WERI-Rb-1 (cell line): ENCODE data around the gene RHOG.
A peak's percentile ranks its signal among the peaks of the same experiment; 100 is the strongest.

ENCODE experiments used
- DNase-seq: peaks from one replicate; pipeline ENCODE4 v3.0.0-alpha.2; 2020
- H3K27ac ChIP-seq: fragments of 250-450 bp; sonication (Bioruptor Pico); 2 replicates; pipeline ENCODE4 v1.5.1; 2020; ENCODE audit warnings: mild to moderate bottlenecking, moderate library complexity
- H3K27me3 ChIP-seq: fragments of 250-450 bp; sonication (Bioruptor Pico); 2 replicates; pipeline ENCODE4 v1.5.1; 2021; ENCODE audit warnings: mild to moderate bottlenecking, low read depth, moderate library complexity; ENCODE audit not compliant: insufficient read depth, severe bottlenecking
- H3K36me3 ChIP-seq: fragments of 250-450 bp; sonication (Bioruptor Pico); 2 replicates; pipeline ENCODE4 v1.5.1; 2020; ENCODE audit warnings: mild to moderate bottlenecking, moderate library complexity
- H3K4me3 ChIP-seq: 2 replicates; pipeline ENCODE4 v1.5.1; 2011; ENCODE audit warnings: low read depth, mild to moderate bottlenecking, control low read depth, low read length
- H3K9me3 ChIP-seq: fragments of 250-450 bp; sonication (Bioruptor Pico); 2 replicates; pipeline ENCODE4 v1.5.1; 2021; ENCODE audit warnings: mild to moderate bottlenecking, moderate library complexity; ENCODE audit not compliant: severe bottlenecking
- TF ChIP-seq, protein P1 (sequence below): IDR thresholded peaks from 2 replicates; pipeline ENCODE4 v1.5.1; 2011; ENCODE audit warnings: low read depth, mild to moderate bottlenecking, control low read depth, inconsistent platforms, low read length

The RHOG gene

DNA sequence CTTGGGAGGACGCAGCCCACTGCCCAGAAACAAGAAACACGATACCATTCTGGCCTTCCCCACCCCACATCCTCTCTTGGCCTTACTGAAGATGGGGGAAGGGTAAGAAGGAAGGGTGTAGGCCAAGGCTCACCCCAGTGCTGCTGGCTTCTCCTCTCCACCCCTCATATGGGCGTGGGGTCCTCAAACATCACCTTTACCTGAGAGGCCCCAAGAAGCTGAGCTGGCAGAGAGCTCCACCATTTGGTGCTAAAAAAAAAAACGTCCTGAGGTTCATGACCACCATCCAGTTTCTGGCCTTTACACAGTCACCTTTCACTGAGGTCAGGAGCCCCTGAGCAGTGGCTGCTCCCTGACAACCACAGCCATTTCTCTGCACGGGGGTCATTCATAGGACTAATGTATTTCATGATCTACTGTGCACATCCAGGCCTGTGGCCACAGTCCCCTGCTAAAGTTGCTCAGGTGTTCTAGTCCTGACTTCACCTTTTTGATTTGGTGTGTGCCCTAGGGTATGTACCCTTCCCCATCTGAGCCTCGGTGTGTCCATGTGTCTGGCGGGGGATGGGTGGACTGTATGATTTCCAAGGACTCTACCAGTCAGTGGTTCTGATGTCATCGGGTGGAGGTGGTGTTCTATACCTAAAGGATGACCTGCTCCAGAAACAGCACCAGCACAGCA lies 15.1 kb downstream of the RHOG start:
- TF ChIP-seq, protein P1, sequence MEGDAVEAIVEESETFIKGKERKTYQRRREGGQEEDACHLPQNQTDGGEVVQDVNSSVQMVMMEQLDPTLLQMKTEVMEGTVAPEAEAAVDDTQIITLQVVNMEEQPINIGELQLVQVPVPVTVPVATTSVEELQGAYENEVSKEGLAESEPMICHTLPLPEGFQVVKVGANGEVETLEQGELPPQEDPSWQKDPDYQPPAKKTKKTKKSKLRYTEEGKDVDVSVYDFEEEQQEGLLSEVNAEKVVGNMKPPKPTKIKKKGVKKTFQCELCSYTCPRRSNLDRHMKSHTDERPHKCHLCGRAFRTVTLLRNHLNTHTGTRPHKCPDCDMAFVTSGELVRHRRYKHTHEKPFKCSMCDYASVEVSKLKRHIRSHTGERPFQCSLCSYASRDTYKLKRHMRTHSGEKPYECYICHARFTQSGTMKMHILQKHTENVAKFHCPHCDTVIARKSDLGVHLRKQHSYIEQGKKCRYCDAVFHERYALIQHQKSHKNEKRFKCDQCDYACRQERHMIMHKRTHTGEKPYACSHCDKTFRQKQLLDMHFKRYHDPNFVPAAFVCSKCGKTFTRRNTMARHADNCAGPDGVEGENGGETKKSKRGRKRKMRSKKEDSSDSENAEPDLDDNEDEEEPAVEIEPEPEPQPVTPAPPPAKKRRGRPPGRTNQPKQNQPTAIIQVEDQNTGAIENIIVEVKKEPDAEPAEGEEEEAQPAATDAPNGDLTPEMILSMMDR = no peak
- no peaks in the 10 kb centered on the region for H3K9me3 ChIP-seq
- peaks cover 28% of the 10 kb centered on the region for H3K36me3 ChIP-seq
- DNase-seq = no peak
- no peak overlapping the region for H3K4me3 ChIP-seq
- H3K27ac ChIP-seq = no peak overlapping the region
- H3K27me3 ChIP-seq = no peaks in the 10 kb centered on the region

DNA sequence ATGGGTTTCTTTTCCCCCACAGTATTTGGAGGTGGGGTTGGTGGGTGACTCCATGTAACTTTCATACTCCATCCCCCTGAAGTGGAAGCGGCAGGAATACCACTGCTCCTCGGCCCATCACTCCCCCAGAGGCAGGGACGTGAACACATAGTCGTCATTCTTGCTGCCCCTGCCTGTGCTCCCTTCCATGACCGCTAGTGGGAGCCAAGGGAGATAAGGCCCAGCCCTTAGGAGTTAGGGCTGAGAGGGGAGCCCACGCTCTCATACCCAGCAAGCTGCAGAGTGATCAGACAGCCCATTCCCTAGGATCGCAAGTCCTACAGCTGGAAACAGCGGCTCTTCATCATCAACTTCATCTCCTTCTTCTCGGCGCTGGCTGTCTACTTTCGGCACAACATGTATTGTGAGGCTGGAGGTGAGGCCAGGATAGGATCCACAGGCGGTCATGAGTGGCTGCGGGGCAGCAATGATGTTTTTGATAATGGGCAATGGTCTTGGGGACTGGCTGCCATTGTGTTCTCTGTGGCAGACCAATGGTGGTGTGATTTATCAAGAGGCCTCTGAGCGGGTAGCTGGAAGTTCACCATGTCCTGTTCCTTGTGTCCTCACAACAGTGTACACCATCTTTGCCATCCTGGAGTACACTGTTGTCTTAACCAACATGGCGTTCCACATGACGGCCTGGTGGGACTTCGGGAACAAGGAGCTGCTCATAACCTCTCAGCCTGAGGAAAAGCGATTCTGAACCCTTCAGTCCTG lies 15.9 kb downstream of the RHOG start:
- TF ChIP-seq, protein P1 = peak; percentile 65
- no peak overlapping the region for H3K4me3 ChIP-seq

DNA sequence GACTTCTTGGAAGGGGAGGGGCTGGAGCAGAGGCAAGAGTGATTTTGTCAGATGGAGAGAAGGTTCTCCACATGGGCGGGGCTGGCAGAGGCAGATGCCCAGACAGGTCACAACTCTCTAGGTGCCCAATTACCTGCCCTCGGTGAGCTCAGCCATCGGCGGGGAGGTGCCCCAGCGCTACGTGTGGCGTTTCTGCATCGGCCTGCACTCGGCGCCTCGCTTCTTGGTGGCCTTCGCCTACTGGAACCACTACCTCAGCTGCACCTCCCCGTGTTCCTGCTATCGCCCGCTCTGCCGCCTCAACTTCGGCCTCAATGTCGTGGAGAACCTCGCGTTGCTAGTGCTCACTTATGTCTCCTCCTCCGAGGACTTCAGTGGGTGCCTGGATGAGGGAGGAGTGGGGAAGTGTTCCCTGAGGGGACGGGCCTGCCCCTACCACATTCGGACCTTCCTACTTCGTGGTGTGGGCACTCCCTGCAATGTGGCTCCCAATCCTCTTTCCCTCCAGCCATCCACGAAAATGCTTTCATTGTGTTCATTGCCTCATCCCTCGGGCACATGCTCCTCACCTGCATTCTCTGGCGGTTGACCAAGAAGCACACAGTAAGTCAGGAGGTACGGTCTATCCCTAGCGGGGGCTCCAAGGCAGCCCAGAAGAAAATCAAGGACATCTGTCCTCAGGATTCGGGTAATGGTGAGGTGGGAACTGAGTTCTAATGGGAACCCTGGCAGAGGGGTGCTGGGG lies 16.8 kb downstream of the RHOG start:
- H3K27me3 ChIP-seq = no peaks in the 10 kb centered on the region
- no peak for DNase-seq
- peaks cover 20% of the 10 kb centered on the region for H3K36me3 ChIP-seq
- H3K9me3 ChIP-seq = no peaks in the 10 kb centered on the region
- TF ChIP-seq, protein P1 = no peak
- H3K4me3 ChIP-seq = no peak overlapping the region
- no peak overlapping the region for H3K27ac ChIP-seq

More for the DNA sequence above, 15.9 kb downstream of the RHOG start:
- DNase-seq = peak; percentile 82
- no peaks in the 10 kb centered on the region for H3K9me3 ChIP-seq
- no peak overlapping the region for H3K27ac ChIP-seq
- H3K36me3 ChIP-seq = peaks cover 24% of the 10 kb centered on the region
- no peaks in the 10 kb centered on the region for H3K27me3 ChIP-seq

DNA sequence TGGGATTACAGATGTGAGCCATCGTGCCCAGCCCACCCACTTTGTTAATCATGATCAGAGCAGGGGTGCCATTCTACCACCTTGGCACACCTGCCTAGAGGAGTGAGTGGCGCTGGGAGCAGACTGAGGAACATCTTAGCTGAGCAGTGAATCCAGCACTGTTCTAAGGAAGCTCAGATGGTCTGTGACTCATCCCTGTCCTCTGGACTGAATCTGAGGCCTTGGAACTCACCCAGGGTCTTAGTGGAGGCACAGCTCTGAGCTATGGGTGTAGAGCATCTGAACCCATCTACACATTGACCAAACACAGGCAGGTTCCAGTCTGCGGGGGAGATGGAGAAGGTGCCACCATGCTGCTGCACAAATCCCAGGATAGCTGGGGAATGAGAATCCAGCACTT lies 17.5 kb downstream of the RHOG start:
- H3K36me3 ChIP-seq = peaks cover 20% of the 10 kb centered on the region
- no peak overlapping the region for H3K4me3 ChIP-seq
- H3K27me3 ChIP-seq = no peaks in the 10 kb centered on the region
- H3K27ac ChIP-seq = no peak overlapping the region
- no peak for DNase-seq
- no peaks in the 10 kb centered on the region for H3K9me3 ChIP-seq
- TF ChIP-seq, protein P1 = no peak

DNA sequence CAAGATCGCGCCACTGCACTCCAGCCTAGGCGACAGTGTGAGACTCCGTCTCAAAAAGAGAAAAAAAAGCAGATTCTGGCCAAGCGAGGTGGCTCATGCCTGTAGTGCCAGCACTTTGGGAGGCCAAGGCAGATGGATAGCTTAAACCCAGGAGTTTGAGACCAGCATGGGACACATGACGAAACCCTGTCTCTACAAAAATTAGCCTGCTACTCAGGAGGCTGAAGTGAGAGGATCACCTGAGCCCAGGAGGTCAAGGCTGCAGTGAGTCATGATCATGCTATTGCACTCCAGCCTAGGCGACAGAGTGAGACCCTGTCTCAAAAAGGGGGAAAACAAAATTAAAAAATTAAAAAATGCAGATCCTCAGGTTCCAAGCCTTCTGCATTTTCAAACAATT lies 18.4 kb downstream of the RHOG start:
- H3K9me3 ChIP-seq = no peaks in the 10 kb centered on the region

More for the DNA sequence above, 18.4 kb downstream of the RHOG start:
- TF ChIP-seq, protein P1 = no peak
- Histone ChIP-seq H3K27ac (no peak overlapping the region), H3K27me3 (no peaks in the 10 kb centered on the region), H3K4me3 (no peak overlapping the region), H3K36me3 (peaks cover 13% of the 10 kb centered on the region)
- DNase-seq = no peak
